Measurements from ENCODE around the gene DAAM1.

- TF ChIP-seq POLR2AphosphoS2 (conservative IDR thresholded peaks at IDR 0.05; ENCODE audit: low read length), result no peak
- TF ChIP-seq USF2 (IDR thresholded peaks at IDR 0.05), result no peak
- TF ChIP-seq CEBPB (IDR thresholded peaks at IDR 0.05), result peak; percentile 96 to 99
- TF ChIP-seq HOXA7 (CRISPR knock-in tag; IDR thresholded peaks at IDR 0.05), result no peak
- TF ChIP-seq MAX (IDR thresholded peaks at IDR 0.05), result peak; percentile 48; the same call in 1 of the 2 replicates
- TF ChIP-seq CTCF (IDR thresholded peaks at IDR 0.05), result no peak
- no peak for TF ChIP-seq KDM5A (IDR thresholded peaks at IDR 0.05)
- no peak for TF ChIP-seq RFX5 (IDR thresholded peaks at IDR 0.05)
- TF ChIP-seq EP300 (IDR thresholded peaks at IDR 0.05), result peak in 1 of 2 experiments; percentile 45; a peak in 1 of 5 replicates
- TF ChIP-seq POLR2A (IDR thresholded peaks at IDR 0.05; ENCODE audit: low read length), result no peak
- peak; percentile 68 for TF ChIP-seq JUNB (IDR thresholded peaks at IDR 0.05)
Measured at GRCh38 chr14:59360923-59361794, 172.7 kb downstream of the DAAM1 start.

All from A549 (cell line).